VCaP (cell line): ENCODE measurements around the gene PRKCQ.

ENCODE experiments used
- H3K27ac ChIP-seq: fragments of 450-650 bp; 2 replicates; pipeline ENCODE4 v1.5.1; 2017
- TF ChIP-seq, protein P1 (sequence below): fragments of 450-650 bp; conservative IDR thresholded peaks from 2 replicates; pipeline ENCODE4 v1.5.1; 2017; ENCODE audit warnings: mild to moderate bottlenecking, moderate library complexity

PRKCQ gene

DNA sequence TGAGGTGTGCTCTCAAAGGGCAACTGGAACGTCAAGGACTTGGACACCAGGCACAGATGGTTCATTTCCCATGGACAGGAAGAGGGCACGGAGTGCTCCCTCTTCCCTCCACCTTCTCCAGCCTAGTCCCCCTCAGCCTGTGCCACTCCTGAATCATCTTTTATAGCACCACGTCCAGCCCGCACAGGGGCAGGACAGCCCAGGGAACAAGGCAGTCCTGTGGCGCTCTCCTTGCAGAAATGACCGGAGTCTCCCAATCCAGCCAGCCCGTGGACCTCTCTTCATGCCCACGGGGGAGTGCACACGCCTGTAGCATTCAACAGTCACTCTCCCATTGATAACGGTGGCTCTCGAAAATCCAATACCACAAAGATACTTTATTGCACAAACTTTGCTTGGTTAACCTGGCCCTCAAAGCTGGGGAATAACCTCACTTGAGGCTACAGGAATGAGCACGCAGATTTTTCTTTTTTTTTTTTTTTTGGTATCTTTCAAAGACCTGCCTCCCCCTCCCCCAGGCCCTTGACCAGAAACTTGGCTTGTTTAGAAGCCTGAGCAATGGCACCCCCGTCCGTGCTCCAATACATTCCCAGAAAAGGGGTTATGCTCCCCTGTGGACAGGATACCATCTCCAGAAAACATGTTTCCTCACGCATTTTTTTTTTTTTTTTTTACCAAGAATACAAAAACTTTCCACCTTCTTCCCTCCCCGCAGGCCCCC is 733 bp downstream of the PRKCQ start:
- TF ChIP-seq, protein P1, sequence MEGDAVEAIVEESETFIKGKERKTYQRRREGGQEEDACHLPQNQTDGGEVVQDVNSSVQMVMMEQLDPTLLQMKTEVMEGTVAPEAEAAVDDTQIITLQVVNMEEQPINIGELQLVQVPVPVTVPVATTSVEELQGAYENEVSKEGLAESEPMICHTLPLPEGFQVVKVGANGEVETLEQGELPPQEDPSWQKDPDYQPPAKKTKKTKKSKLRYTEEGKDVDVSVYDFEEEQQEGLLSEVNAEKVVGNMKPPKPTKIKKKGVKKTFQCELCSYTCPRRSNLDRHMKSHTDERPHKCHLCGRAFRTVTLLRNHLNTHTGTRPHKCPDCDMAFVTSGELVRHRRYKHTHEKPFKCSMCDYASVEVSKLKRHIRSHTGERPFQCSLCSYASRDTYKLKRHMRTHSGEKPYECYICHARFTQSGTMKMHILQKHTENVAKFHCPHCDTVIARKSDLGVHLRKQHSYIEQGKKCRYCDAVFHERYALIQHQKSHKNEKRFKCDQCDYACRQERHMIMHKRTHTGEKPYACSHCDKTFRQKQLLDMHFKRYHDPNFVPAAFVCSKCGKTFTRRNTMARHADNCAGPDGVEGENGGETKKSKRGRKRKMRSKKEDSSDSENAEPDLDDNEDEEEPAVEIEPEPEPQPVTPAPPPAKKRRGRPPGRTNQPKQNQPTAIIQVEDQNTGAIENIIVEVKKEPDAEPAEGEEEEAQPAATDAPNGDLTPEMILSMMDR, result no peak
- H3K27ac ChIP-seq, result no peak overlapping the region

DNA sequence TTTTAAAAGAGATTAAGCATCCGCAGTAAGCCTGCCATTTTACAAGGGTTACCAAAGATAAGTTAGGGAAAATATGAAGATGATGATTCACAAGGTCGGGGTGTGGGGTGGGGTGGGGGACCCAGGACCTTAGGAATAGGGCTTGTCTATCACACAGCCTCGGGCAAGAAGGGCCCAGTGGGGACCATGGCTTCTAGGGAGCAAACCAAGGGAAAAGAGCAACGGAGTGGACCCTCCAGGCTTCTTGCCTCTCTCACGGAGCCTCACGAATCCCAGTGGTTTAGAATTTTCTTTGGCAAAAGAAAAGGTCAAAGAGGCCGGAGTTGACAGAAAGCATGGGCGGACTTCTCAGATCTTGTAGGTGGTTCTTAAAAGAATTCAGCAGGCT is 1.3 kb downstream of the PRKCQ start:
- no peak overlapping the region for H3K27ac ChIP-seq

DNA sequence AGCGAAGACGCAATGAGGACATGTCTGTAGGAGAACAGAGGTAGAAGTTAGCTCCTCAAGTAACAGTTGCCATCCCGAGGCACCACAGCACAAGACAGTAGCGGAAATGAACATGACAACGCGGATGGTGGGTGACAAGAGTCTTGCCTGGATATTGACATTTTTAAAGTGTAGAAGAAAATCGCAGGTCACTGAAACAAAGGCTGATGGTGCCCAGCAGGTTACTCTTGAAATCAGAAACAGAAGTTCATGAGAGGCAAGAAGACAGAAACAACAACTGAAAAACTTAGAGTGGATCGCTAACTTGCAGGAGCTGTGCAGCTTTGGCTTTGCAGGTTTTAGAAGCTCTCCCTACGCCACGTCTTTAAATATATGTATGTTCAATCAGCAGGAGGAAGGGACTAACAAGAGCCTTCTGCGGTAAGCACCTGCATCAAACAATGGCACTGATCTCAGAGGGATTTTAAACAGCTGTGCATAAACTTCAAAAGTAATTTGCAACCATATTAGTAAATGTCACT is 1.8 kb downstream of the PRKCQ start:
- no peak overlapping the region for H3K27ac ChIP-seq
- TF ChIP-seq, protein P1, result no peak

More for the DNA sequence above, 1.3 kb downstream of the PRKCQ start:
- TF ChIP-seq, protein P1, result no peak

GRCh38 chr10:6576326-6576725 is 3.8 kb downstream of the PRKCQ start:
- no peak overlapping the region for H3K27ac ChIP-seq
- TF ChIP-seq, protein P1, result no peak

DNA sequence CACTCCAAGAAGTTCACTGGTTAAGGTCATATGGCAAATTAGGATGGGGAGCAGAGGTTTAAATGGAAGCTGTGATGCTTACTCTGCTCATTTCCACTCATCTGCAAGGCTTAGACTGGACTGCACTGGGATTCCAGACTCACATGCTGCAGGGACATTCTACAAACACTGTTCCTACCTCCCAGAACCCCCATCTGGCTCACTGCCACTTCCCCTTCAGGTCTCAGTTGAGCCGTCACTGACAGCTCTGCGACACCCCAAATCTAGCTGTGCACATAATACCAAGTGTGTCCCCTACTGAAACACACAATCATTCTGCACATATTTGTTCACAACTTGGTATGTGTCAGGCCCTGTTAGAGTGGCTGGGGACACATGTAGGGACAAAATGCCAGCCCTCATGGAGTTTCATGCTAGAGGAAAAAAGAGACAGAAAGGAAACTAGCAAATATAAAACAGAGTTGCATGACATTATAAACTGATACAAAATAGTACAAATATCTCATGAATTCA is 5.4 kb downstream of the PRKCQ start:
- TF ChIP-seq, protein P1, result no peak
- no peak overlapping the region for H3K27ac ChIP-seq

DNA sequence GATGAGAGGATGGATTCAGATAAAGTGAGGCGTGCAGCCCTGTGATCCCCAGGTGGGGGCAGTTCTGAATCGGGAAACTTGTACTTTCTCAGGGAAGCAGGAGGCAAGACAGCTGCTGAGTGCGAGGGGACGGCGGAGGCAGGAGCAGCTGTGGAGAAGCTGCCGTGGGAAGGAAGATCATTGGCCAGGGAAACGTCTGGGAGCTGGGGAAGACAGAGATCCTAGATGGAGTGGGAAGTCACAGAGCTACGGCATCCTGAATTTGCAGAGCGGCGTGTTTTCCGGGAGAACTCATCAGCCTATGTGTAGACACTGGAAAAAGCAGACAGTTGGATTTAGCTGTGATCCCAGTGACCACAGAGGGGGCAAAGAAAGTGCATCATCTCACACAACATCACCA is 9.2 kb downstream of the PRKCQ start:
- no peak overlapping the region for H3K27ac ChIP-seq
- TF ChIP-seq, protein P1, result no peak

DNA sequence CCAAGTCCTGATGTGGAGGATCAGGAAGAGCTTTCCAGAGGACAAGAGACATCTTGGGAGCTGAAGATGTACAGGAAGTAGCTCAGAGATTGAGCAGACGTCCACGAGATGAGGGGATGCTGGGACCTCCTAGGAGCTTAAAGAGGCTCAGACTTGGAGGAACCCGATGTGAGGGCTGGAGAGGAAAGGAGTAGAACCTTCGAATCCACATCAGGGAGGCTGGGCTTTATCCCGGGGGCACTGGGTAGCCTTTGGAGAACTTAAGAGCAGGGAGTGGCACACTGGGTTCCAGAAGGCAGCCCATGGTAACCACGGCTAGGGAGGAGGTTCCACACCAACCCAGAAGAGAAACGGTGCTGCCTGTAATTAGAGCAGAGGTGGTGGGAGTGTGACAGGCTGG is 10.8 kb downstream of the PRKCQ start:
- no peak overlapping the region for H3K27ac ChIP-seq
- TF ChIP-seq, protein P1, result no peak
